HFF-Myc (cell line): ENCODE measurements around the gene IL1RL1.

Source experiments
- DNase-seq: peaks from one replicate; pipeline ENCODE4 v3.0.0-alpha.2; 2011; ENCODE audit warnings: low read depth; ENCODE audit errors: extremely low read depth
- H3K4me3 ChIP-seq: replicated peaks from 2 replicates; pipeline ENCODE4 v1.5.1; 2011; ENCODE audit warnings: low read depth, mild to moderate bottlenecking, control low read depth, low read length
- CTCF ChIP-seq: IDR thresholded peaks from 2 replicates; pipeline ENCODE4 v1.5.1; 2012; ENCODE audit warnings: mild to moderate bottlenecking, low read depth, low read length, control low read depth; ENCODE audit errors: missing control alignments

Gene IL1RL1

GRCh38 chr2:102310964-102311640, at the start of gene IL1RL1:
Gene IL1RL1, plus strand, starts transcription at chr2:102311563. Its CDS starts 26,702 bp downstream, at chr2:102338265.
- DNase-seq = no peak
- H3K4me3 ChIP-seq = no peak within 1 kb of the TSS
- no peak for TF ChIP-seq CTCF

GRCh38 chr2:102262216-102263129, 48.9 kb upstream of the IL1RL1 start:
- H3K4me3 ChIP-seq = no peak overlapping the region
- DNase-seq = no peak
- TF ChIP-seq CTCF = no peak

- no peak for DNase-seq
- TF ChIP-seq CTCF = no peak
- no peak overlapping the region for H3K4me3 ChIP-seq
These were observed 46.4 kb upstream of the IL1RL1 start for GRCh38 chr2:102264952-102265351.

- DNase-seq = no peak
- no peak overlapping the region for H3K4me3 ChIP-seq
- TF ChIP-seq CTCF = no peak
These were observed 45.2 kb upstream of the IL1RL1 start for GRCh38 chr2:102266204-102266603.

GRCh38 chr2:102267774-102268173, 43.6 kb upstream of the IL1RL1 start:
- TF ChIP-seq CTCF = no peak
- H3K4me3 ChIP-seq = no peak overlapping the region
- DNase-seq = no peak

GRCh38 chr2:102268510-102269199, 42.7 kb upstream of the IL1RL1 start:
- no peak for DNase-seq
- H3K4me3 ChIP-seq = no peak overlapping the region
- TF ChIP-seq CTCF = no peak
